IMR-90 (cell line): ENCODE measurements around the gene SEC61A1. TPM values are rescaled to one million over a fixed set of nuclear protein-coding genes. Genes with fewer than 3 reads are reported as not detected.

Source experiments
- ATAC-seq: fragments of 200-7000 bp; cut with Tn5 transposase; 2 replicates; pipeline ENCODE4 v1.9.1; 2020; ENCODE audit warnings: low read depth, mild to moderate bottlenecking, moderate library complexity
- BruUV-seq: library from RNA; stranded (reverse); fragments of 400-500 nt; replicated peaks from 2 replicates; lab custom pipeline; 2021; lab: Mats Ljungman, UMichigan
- CTCF ChIA-PET: fragments of 300-600 bp; formaldehyde crosslinking; extraction: SDS; loops from one replicate; lab custom pipeline; 2021; ENCODE audit warnings: antibody characterized with exemption; lab: Yijun Ruan, JAX
- POLR2A ChIA-PET: fragments of 300-600 bp; sonication (Branson Sonifier 250); formaldehyde crosslinking; loops from one replicate; lab custom pipeline; 2022; ENCODE audit warnings: antibody characterized with exemption; ENCODE audit not compliant: unreplicated experiment; lab: Charles Lee
- DNase-seq: peaks from one replicate; pipeline ENCODE4 v3.0.0; 2013
- H2AFZ ChIP-seq: replicated peaks from 2 replicates; pipeline ENCODE3; 2013; ENCODE audit warnings: low read length, mild to moderate bottlenecking; ENCODE audit not compliant: poor library complexity
- H2AK5ac ChIP-seq: 2 replicates; pipeline ENCODE4 v1.6.1; 2013; ENCODE audit warnings: low read depth, low read length, inconsistent platforms
- H2AK9ac ChIP-seq: replicated peaks from 2 replicates; pipeline ENCODE3; 2013; ENCODE audit warnings: mild to moderate bottlenecking, low read depth, low read length, moderate library complexity; ENCODE audit not compliant: poor library complexity
- H2BK120ac ChIP-seq: 2 replicates; pipeline ENCODE4 v1.6.1; 2013; ENCODE audit warnings: low read depth, low read length, inconsistent platforms
- H2BK15ac ChIP-seq: 3 replicates; pipeline ENCODE4 v1.6.1; 2013; ENCODE audit warnings: low read depth, low read length, inconsistent platforms
- H2BK20ac ChIP-seq: 2 replicates; pipeline ENCODE4 v1.6.1; 2013; ENCODE audit warnings: low read depth, mild to moderate bottlenecking, inconsistent platforms, low read length, moderate library complexity
- H2BK5ac ChIP-seq: 2 replicates; pipeline ENCODE4 v1.6.1; 2013; ENCODE audit warnings: mild to moderate bottlenecking, low read depth, low read length, inconsistent platforms; ENCODE audit not compliant: poor library complexity, severe bottlenecking
- H3K14ac ChIP-seq: replicated peaks from 2 replicates; pipeline ENCODE4 v1.6.1; 2013; ENCODE audit warnings: low read depth, low read length, inconsistent platforms
- H3K18ac ChIP-seq: 2 replicates; pipeline ENCODE4 v1.6.1; 2013; ENCODE audit warnings: low read depth, low read length, control low read depth
- H3K23ac ChIP-seq: 2 replicates; pipeline ENCODE4 v1.6.1; 2013; ENCODE audit warnings: low read depth, low read length, inconsistent platforms
- H3K27ac ChIP-seq: 2 replicates; pipeline ENCODE4 v1.5.1; 2013; ENCODE audit warnings: mild to moderate bottlenecking, control low read depth, low read length; ENCODE audit not compliant: insufficient read depth
- H3K27me3 ChIP-seq: 2 replicates; pipeline ENCODE4 v1.6.1; 2013; ENCODE audit warnings: low read length; ENCODE audit not compliant: control insufficient read depth, insufficient read depth
- H3K36me3 ChIP-seq: 2 replicates; pipeline ENCODE4 v1.6.1; 2013; ENCODE audit warnings: low read length, mixed read lengths; ENCODE audit not compliant: control insufficient read depth, insufficient read depth
- H3K4ac ChIP-seq: 2 replicates; pipeline ENCODE4 v1.6.1; 2013; ENCODE audit warnings: low read depth, low read length, inconsistent platforms
- H3K4me1 ChIP-seq: 2 replicates; pipeline ENCODE4 v1.6.1; 2013; ENCODE audit warnings: low read length, mixed read lengths; ENCODE audit not compliant: control insufficient read depth, insufficient read depth
- H3K4me2 ChIP-seq: 2 replicates; pipeline ENCODE4 v1.6.1; 2013; ENCODE audit warnings: low read depth, mild to moderate bottlenecking, control low read depth, low read length, moderate library complexity
- H3K4me3 ChIP-seq: 2 replicates; pipeline ENCODE4 v1.5.1; 2013; ENCODE audit warnings: low read depth, mild to moderate bottlenecking, control low read depth, low read length, moderate library complexity; ENCODE audit not compliant: insufficient read depth
- H3K56ac ChIP-seq: 2 replicates; pipeline ENCODE4 v1.6.1; 2013; ENCODE audit warnings: low read length, inconsistent platforms; ENCODE audit not compliant: insufficient read depth; ENCODE audit errors: extremely low read depth
- H3K79me1 ChIP-seq, 2 experiments: 2 replicates each; pipeline ENCODE4 v1.6.1; 2013; ENCODE audit warnings: low read length in 2 of 2, inconsistent platforms in 1 of 2, low read depth in 1 of 2
- H3K9ac ChIP-seq: 2 replicates; pipeline ENCODE4 v1.6.1; 2013; ENCODE audit warnings: low read depth, low read length, control low read depth
- H3K9me1 ChIP-seq: 2 replicates; pipeline ENCODE4 v1.6.1; 2013; ENCODE audit warnings: low read length, inconsistent platforms; ENCODE audit not compliant: insufficient read depth
- H3K9me3 ChIP-seq: 2 replicates; pipeline ENCODE4 v1.6.1; 2013; ENCODE audit warnings: low read length; ENCODE audit not compliant: control insufficient read depth, insufficient read depth
- H4K20me1 ChIP-seq: 2 replicates; pipeline ENCODE4 v1.6.1; 2013; ENCODE audit warnings: low read length, inconsistent platforms; ENCODE audit not compliant: insufficient read depth
- H4K5ac ChIP-seq: 2 replicates; pipeline ENCODE4 v1.6.1; 2013; ENCODE audit warnings: mild to moderate bottlenecking, low read depth, low read length, control low read depth
- H4K8ac ChIP-seq, 2 experiments: 2 replicates each; pipeline ENCODE4 v1.6.1; 2013; ENCODE audit warnings: low read depth in 2 of 2, low read length in 2 of 2, control low read depth in 1 of 2, inconsistent platforms in 1 of 2
- H4K91ac ChIP-seq: 2 replicates; pipeline ENCODE4 v1.6.1; 2013; ENCODE audit warnings: low read depth, low read length, inconsistent platforms; ENCODE audit not compliant: insufficient read depth
- BHLHE40 ChIP-seq: fragments of 150-350 bp; IDR thresholded peaks from 2 replicates; pipeline ENCODE4 v1.6.1; 2016; ENCODE audit warnings: mild to moderate bottlenecking, low read depth, low read length
- CEBPB ChIP-seq: IDR thresholded peaks from 2 replicates; pipeline ENCODE4 v1.6.1; 2012; ENCODE audit warnings: low read depth, low read length, improper control_type of control experiment
- FOS ChIP-seq: fragments of 150-350 bp; IDR thresholded peaks from 2 replicates; pipeline ENCODE4 v1.6.1; 2016; ENCODE audit warnings: low read depth, low read length
- MAFK ChIP-seq: IDR thresholded peaks from 2 replicates; pipeline ENCODE4 v1.6.1; 2012; ENCODE audit warnings: low read depth, low read length, improper control_type of control experiment
- MAZ ChIP-seq: IDR thresholded peaks from 2 replicates; pipeline ENCODE4 v1.6.1; 2012; ENCODE audit warnings: low read depth, mild to moderate bottlenecking, low read length, improper control_type of control experiment, moderate library complexity, borderline replicate concordance
- NFE2L2 ChIP-seq: fragments of 150-350 bp; IDR thresholded peaks from 2 replicates; pipeline ENCODE4 v1.6.1; 2016; ENCODE audit warnings: low read depth, mild to moderate bottlenecking, low read length
- POLR2A ChIP-seq: IDR thresholded peaks from 2 replicates; pipeline ENCODE4 v1.6.1; 2012; ENCODE audit warnings: mild to moderate bottlenecking, low read depth, low read length
- RFX5 ChIP-seq: IDR thresholded peaks from 2 replicates; pipeline ENCODE4 v1.8.0; 2012; ENCODE audit warnings: low read depth, mild to moderate bottlenecking, low read length, moderate library complexity
- SMC3 ChIP-seq: fragments of 150-350 bp; IDR thresholded peaks from 2 replicates; pipeline ENCODE4 v1.6.1; 2016; ENCODE audit warnings: low read depth, mild to moderate bottlenecking, antibody characterized with exemption, low read length, moderate library complexity
- WGBS, 2 experiments: methylation state at CpG; one replicate each; pipeline versions ENCODE4 v1.1.5 to v1.1.7; 2013; ENCODE audit warnings: missing lambda C conversion rate in 2 of 2; ENCODE audit not compliant: insufficient read length in 1 of 2; ENCODE audit errors: extremely low coverage in 2 of 2; 5-methylcytosine and 5-hydroxymethylcytosine counted together
- dilution Hi-C: fragments of 300-500 bp; cut with HindIII; formaldehyde crosslinking; loops from one replicate; pipeline ENCODE4 v1.14.3; 2018; ENCODE audit warnings: low sequenced_read_pairs; ENCODE audit not compliant: unreplicated experiment
- in situ Hi-C: fragments of 300-500 bp; cut with MboI; formaldehyde crosslinking; loops from 3 replicates; pipeline ENCODE4 v1.14.3; 2019; ENCODE audit warnings: low sequenced_read_pairs, inconsistent platforms, mixed read lengths
- intact Hi-C: fragments of 100-400 bp; cut with micrococcal nuclease; formaldehyde crosslinking; loops from 2 replicates; pipeline ENCODE4 v1.10.0; 2022
- polyA plus RNA-seq, 3 experiments: library from polyadenylated mRNA; depleted of rRNA; stranded (reverse); fragments of >200 nt; gene quantifications; 2 replicates each; pipeline ENCODE4 v1.2.3, GENCODE V29; 2012; ENCODE audit warnings: low replicate concordance in 1 of 3
- total RNA-seq: library from RNA; depleted of rRNA; stranded (reverse); fragments of >200 nt; gene quantifications from 2 replicates; pipeline ENCODE4 v1.2.3, GENCODE V29; 2012
- TF ChIP-seq, protein P1 (sequence below): fragments of 150-350 bp; IDR thresholded peaks from 2 replicates; pipeline ENCODE4 v1.6.1; 2017; ENCODE audit warnings: mild to moderate bottlenecking, antibody characterized with exemption, low read length, low read depth

SEC61A1 gene
- total and polyA plus RNA-seq, 2 of the 4 experiments (the other 2 are of a cell fraction): 377 to 478 TPM

DNA sequence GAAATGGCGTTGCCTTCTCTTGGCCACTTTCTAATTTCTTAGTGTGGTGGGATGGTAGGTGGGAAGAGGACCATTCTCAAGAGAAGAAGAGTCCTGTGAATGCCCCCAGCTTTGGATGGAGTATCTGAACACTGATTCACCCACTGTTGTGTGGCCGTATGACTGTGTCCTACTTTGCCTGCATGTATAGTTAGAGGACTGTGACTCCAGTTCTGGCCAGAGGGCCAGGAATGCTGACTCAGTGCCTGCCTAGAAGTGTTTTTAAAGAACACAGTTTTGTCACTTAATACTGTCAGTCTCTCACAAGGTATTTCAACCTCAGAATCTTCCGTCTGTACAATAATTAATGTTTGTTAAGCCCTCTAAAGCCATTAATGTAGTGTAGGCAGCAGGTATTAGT lies 2.1 kb downstream of the SEC61A1 start:
- Histone ChIP-seq H2AFZ (no peak overlapping the region), H2AK9ac (no peak overlapping the region), H2AK5ac (no peak overlapping the region), H3K56ac (no peak overlapping the region), H4K5ac (no peak overlapping the region), H4K20me1 (peaks cover 42% of the 10 kb centered on the region), H3K36me3 (peaks cover 24% of the 10 kb centered on the region), H2BK15ac (no peak overlapping the region), H2BK5ac (peak overlapping the region; percentile 91), H3K4me1 (peaks cover 12% of the 10 kb centered on the region), H3K4me2 (peak overlapping the region; percentile 75), H3K9me1 (peaks cover 8% of the 10 kb centered on the region), H2BK20ac (no peak overlapping the region), H3K18ac (no peak overlapping the region), H3K79me1 (peaks cover 11 to 43% of the 10 kb centered on the region in 2 experiments), H3K9me3 (no peaks in the 10 kb centered on the region), H3K4ac (no peak overlapping the region), H3K4me3 (peak overlapping the region; percentile 93), H3K23ac (peak overlapping the region; percentile 94; the same call in 1 of the 2 replicates), H3K14ac (peak overlapping the region; percentile 69; the same call in 1 of the 2 replicates), H3K27me3 (no peaks in the 10 kb centered on the region), H4K8ac (no peak overlapping the region), H3K27ac (peak overlapping the region; percentile 48; the same call in 1 of the 2 replicates), H4K91ac (no peak overlapping the region), H3K9ac (peak overlapping the region; percentile 97), H2BK120ac (no peak overlapping the region)
- DNase-seq (peak; percentile 72), ATAC-seq (peak; percentile 31)
- in situ Hi-C loops: no loop called here
- 40% methylated on average over 2 of the region's 3 CpGs; no CpG with 5 or more reads in 1 of the 2 experiments for WGBS, 2 experiments
- dilution Hi-C loops: no loop called here
- TF ChIP-seq CEBPB (no peak), NFE2L2 (no peak; the same call in 1 of the 2 replicates), MAZ (no peak), SMC3 (no peak), FOS (peak; percentile 20; the same call in 1 of the 2 replicates), RFX5 (no peak), BHLHE40 (no peak), POLR2A (peak; percentile 44; the same call in 1 of the 2 replicates), MAFK (peak; percentile 97)
- TF ChIP-seq, protein P1, sequence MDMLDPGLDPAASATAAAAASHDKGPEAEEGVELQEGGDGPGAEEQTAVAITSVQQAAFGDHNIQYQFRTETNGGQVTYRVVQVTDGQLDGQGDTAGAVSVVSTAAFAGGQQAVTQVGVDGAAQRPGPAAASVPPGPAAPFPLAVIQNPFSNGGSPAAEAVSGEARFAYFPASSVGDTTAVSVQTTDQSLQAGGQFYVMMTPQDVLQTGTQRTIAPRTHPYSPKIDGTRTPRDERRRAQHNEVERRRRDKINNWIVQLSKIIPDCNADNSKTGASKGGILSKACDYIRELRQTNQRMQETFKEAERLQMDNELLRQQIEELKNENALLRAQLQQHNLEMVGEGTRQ: no peak; the same call in 1 of the 2 replicates
- ChIA-PET CTCF (no interaction called here), POLR2A (no interaction called here)
- intact Hi-C loops: loop anchor here (5.0 kb wide), 1 partner anchor 462 kb away; the partner anchor contains the start of gene TPRA1
- BruUV-seq: no TSS peak
